Astrocyte (in vitro differentiated cells and primary cell): Measurements from ENCODE around the gene NEK7. TPM values are rescaled to one million over a fixed set of nuclear protein-coding genes. Genes with fewer than 3 reads are reported as not detected.

Source experiments
- DNase-seq: peaks from one replicate; pipeline ENCODE4 v3.0.0-alpha.2; 2010; ENCODE audit warnings: low read depth
- FAIRE-seq: peaks from 2 replicates; lab custom pipeline; 2011; peaks lifted over from hg19 to GRCh38; lab: Jason Lieb, UNC
- H2AFZ ChIP-seq: 2 replicates; pipeline ENCODE4 v1.6.0; 2012; ENCODE audit warnings: low read depth, low read length, inconsistent platforms
- H3K27ac ChIP-seq: 2 replicates; pipeline ENCODE4 v1.5.1; 2011; ENCODE audit warnings: low read depth, low read length, inconsistent platforms
- H3K27me3 ChIP-seq: 2 replicates; pipeline ENCODE4 v1.6.0; 2011; ENCODE audit warnings: low read length, inconsistent platforms; ENCODE audit not compliant: insufficient read depth
- H3K36me3 ChIP-seq: 2 replicates; pipeline ENCODE4 v1.5.1; 2011; ENCODE audit warnings: low read length, inconsistent platforms; ENCODE audit not compliant: insufficient read depth
- H3K4me1 ChIP-seq: 2 replicates; pipeline ENCODE4 v1.5.1; 2011; ENCODE audit warnings: low read length, inconsistent platforms; ENCODE audit not compliant: insufficient read depth
- H3K4me2 ChIP-seq: 2 replicates; pipeline ENCODE4 v1.6.0; 2012; ENCODE audit warnings: low read length, inconsistent platforms
- H3K4me3 ChIP-seq: 2 replicates; pipeline ENCODE4 v1.5.1; 2011; ENCODE audit warnings: low read depth, mild to moderate bottlenecking, low read length, inconsistent platforms; ENCODE audit not compliant: insufficient read depth
- H3K79me2 ChIP-seq: 2 replicates; pipeline ENCODE4 v1.6.0; 2012; ENCODE audit warnings: mild to moderate bottlenecking, low read length, inconsistent platforms; ENCODE audit not compliant: insufficient read depth
- H3K9ac ChIP-seq: 2 replicates; pipeline ENCODE4 v1.6.0; 2012; ENCODE audit warnings: mild to moderate bottlenecking, low read length, inconsistent platforms
- H3K9me3 ChIP-seq: 2 replicates; pipeline ENCODE4 v1.5.1; 2012; ENCODE audit warnings: low read depth, mild to moderate bottlenecking, low read length, inconsistent platforms; ENCODE audit not compliant: insufficient read depth
- H4K20me1 ChIP-seq: 2 replicates; pipeline ENCODE4 v1.6.0; 2012; ENCODE audit warnings: low read length, inconsistent platforms; ENCODE audit not compliant: insufficient read depth
- H3K27ac Mint-ChIP-seq: one replicate; pipeline ENCODE4 v1.8.0; 2021; ENCODE audit warnings: mild to moderate bottlenecking, mixed read lengths; ENCODE audit not compliant: unreplicated experiment
- H3K27me3 Mint-ChIP-seq: one replicate; pipeline ENCODE4 v1.8.0; 2021; ENCODE audit warnings: low read depth, mixed read lengths; ENCODE audit not compliant: unreplicated experiment
- H3K36me3 Mint-ChIP-seq: one replicate; pipeline ENCODE4 v1.8.0; 2021; ENCODE audit warnings: low read depth, mixed read lengths; ENCODE audit not compliant: unreplicated experiment
- H3K4me1 Mint-ChIP-seq: one replicate; pipeline ENCODE4 v1.8.0; 2021; ENCODE audit warnings: low read depth, mixed read lengths; ENCODE audit not compliant: unreplicated experiment
- H3K4me3 Mint-ChIP-seq: one replicate; pipeline ENCODE4 v1.8.0; 2021; ENCODE audit warnings: mild to moderate bottlenecking, moderate library complexity, mixed read lengths; ENCODE audit not compliant: unreplicated experiment
- H3K9me3 Mint-ChIP-seq: one replicate; pipeline ENCODE4 v1.8.0; 2021; ENCODE audit warnings: mild to moderate bottlenecking, mixed read lengths; ENCODE audit not compliant: unreplicated experiment
- CTCF ChIP-seq: IDR thresholded peaks from 2 replicates; pipeline ENCODE4 v1.5.1; 2011; ENCODE audit warnings: low read depth, mild to moderate bottlenecking, inconsistent platforms, low read length, moderate library complexity; ENCODE audit not compliant: insufficient read depth
- EZH2 ChIP-seq: IDR thresholded peaks from 2 replicates; pipeline ENCODE4 v1.6.1; 2012; ENCODE audit warnings: mild to moderate bottlenecking, low read length, inconsistent platforms; ENCODE audit not compliant: insufficient read depth
- total RNA-seq: library from RNA; stranded (reverse); gene quantifications from 2 replicates; pipeline ENCODE4 v1.2.1, GENCODE V29; 2021

The NEK7 gene
- total RNA-seq, 1 donor from 2014 or later = 125 TPM

- Histone ChIP-seq H3K79me2 (peaks cover 50% of the 10 kb centered on the region), H2AFZ (no peak overlapping the region), H3K9ac (peak overlapping the region; percentile 78), H3K4me3 (no peak overlapping the region), H3K36me3 (peaks cover 12% of the 10 kb centered on the region), H3K4me2 (peak overlapping the region; percentile 83), H3K27ac (peak overlapping the region; percentile 94), H3K27me3 (no peaks in the 10 kb centered on the region), H4K20me1 (no peaks in the 10 kb centered on the region), H3K4me1 (peaks cover 50% of the 10 kb centered on the region), H3K9me3 (no peaks in the 10 kb centered on the region)
- Mint-ChIP-seq H3K9me3 (no peaks in the 10 kb centered on the region), H3K27ac (no peak overlapping the region), H3K4me1 (peaks cover 18% of the 10 kb centered on the region), H3K27me3 (no peaks in the 10 kb centered on the region), H3K36me3 (peaks cover 10% of the 10 kb centered on the region), H3K4me3 (no peak overlapping the region)
- TF ChIP-seq CTCF (no peak), EZH2 (no peak)
- peak; percentile 91 for DNase-seq
- peak; percentile 80 for FAIRE-seq
These were observed 111.1 kb downstream of the NEK7 start for GRCh38 chr1:198267921-198268320.

- peaks cover 10% of the 10 kb centered on the region for H3K36me3 Mint-ChIP-seq
- H3K9me3 Mint-ChIP-seq = no peaks in the 10 kb centered on the region
- Histone ChIP-seq H3K9ac (peak overlapping the region; percentile 78), H2AFZ (no peak overlapping the region), H3K4me2 (peak overlapping the region; percentile 83), H3K4me1 (peaks cover 55% of the 10 kb centered on the region), H3K79me2 (peaks cover 51% of the 10 kb centered on the region), H3K4me3 (no peak overlapping the region), H3K36me3 (peaks cover 11% of the 10 kb centered on the region), H3K27me3 (no peaks in the 10 kb centered on the region), H3K27ac (peak overlapping the region; percentile 94), H3K9me3 (no peaks in the 10 kb centered on the region), H4K20me1 (no peaks in the 10 kb centered on the region)
- peak; percentile 41 for FAIRE-seq
- TF ChIP-seq CTCF (no peak), EZH2 (no peak)
- peaks cover 22% of the 10 kb centered on the region for H3K4me1 Mint-ChIP-seq
- H3K27ac Mint-ChIP-seq = peak overlapping the region; percentile 23
- DNase-seq = no peak
- H3K27me3 Mint-ChIP-seq = no peaks in the 10 kb centered on the region
- no peak overlapping the region for H3K4me3 Mint-ChIP-seq
These were observed 112.2 kb downstream of the NEK7 start for GRCh38 chr1:198268784-198269645.

- Histone ChIP-seq H3K4me1 (peaks cover 55% of the 10 kb centered on the region), H2AFZ (no peak overlapping the region), H3K4me2 (peak overlapping the region; percentile 83), H3K79me2 (peaks cover 57% of the 10 kb centered on the region), H3K27me3 (no peaks in the 10 kb centered on the region), H3K9ac (peak overlapping the region; percentile 78), H3K36me3 (peaks cover 7% of the 10 kb centered on the region), H3K27ac (peak overlapping the region; percentile 94), H3K4me3 (no peak overlapping the region), H3K9me3 (no peaks in the 10 kb centered on the region), H4K20me1 (no peaks in the 10 kb centered on the region)
- no peak for DNase-seq
- no peaks in the 10 kb centered on the region for H3K9me3 Mint-ChIP-seq
- no peak for FAIRE-seq
- H3K4me3 Mint-ChIP-seq = no peak overlapping the region
- peaks cover 21% of the 10 kb centered on the region for H3K4me1 Mint-ChIP-seq
- no peaks in the 10 kb centered on the region for H3K27me3 Mint-ChIP-seq
- H3K36me3 Mint-ChIP-seq = peaks cover 10% of the 10 kb centered on the region
- H3K27ac Mint-ChIP-seq = peak overlapping the region; percentile 23
- TF ChIP-seq EZH2 = no peak
- no peak for TF ChIP-seq CTCF
These were observed 112.8 kb downstream of the NEK7 start for GRCh38 chr1:198269646-198269940.
